HG03469 (cell line): Measurements from ENCODE around the gene CNN1.
A peak's percentile ranks its signal among the peaks of the same experiment; 100 is the strongest.
"Not testable (repeated sequence)": the region's sequence is repeated elsewhere in the genome, so short reads cannot be mapped to it uniquely, and the experiment has no call there.

Experiments
- ATAC-seq: cut with Tn5 transposase; IDR thresholded peaks from one replicate; pipeline ENCODE4 v1.9.1; 2021; ENCODE audit warnings: mild to moderate bottlenecking, moderate library complexity, moderate number of reproducible peaks; ENCODE audit not compliant: unreplicated experiment

Gene CNN1

DNA sequence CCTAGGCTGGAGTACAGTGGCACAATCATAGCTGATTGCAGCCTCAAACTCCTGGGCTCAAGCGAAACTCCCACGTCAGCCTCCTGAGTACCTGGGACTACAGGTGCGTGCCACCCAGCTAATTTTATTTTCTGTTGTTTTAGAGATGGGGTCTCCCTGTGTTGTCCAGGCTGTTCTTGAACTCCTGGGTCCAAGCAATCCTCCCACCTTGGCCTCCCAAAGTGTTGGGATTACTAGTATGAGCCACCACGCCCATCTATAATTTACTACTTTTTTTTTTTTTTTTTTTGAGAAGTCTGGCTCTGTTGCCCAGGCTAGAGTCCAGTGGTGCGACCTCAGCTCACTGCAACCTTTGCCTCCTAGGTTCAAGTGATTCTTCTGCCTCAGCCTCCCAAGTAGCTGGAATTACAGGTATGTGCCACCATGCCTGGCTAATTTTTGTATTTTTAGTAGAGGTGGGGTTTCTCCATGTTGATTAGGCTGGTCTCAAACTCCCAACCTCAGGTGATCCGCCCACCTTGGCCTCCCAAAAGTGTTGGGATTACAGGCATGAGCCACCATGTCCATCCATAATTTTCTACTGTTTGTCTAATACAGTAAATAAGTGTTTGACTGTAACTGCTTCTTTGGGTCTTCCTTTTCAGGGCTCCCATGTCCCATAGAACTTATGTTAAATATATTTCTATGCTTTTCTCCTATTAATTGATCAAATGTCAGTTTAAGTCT is 25.6 kb downstream of the CNN1 start:
- ATAC-seq, result not testable (repeated sequence)

DNA sequence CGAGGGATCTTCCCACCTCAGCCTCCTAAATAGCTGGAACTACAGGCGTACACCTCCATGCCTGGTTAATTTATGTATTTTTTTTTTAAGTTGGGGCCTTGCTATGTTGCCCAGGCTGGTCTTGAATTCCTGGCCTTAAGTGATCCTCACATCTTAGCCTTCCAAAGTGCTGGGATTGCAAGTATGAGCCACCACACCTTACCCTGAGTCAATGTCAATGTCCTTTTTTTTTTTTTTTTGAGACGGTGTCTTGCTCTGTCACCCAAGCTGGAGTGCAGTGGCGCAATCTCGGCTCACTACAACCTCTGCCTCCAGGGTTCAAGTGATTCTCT is 27.0 kb downstream of the CNN1 start:
- ATAC-seq, result not testable (repeated sequence)

DNA sequence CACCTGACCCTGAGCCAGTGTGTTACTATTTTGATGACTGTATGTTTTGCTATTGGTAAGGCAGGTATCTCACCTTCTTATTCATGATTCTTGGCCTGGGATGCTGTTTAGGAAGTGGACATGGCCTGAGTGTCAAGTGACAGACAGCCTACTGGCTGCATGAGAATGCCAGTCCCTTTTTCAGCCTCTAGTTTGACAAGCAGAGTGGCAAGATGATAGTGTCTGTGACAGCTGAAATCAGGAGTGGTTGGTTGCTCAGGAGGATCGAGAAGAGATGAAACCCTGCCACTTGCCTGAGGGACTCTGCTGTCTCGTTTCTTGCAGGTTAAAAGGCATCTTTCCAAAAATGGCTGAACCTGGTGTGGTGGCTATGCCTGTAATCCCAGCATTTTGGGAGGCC is 27.5 kb downstream of the CNN1 start:
- no peak for ATAC-seq

DNA sequence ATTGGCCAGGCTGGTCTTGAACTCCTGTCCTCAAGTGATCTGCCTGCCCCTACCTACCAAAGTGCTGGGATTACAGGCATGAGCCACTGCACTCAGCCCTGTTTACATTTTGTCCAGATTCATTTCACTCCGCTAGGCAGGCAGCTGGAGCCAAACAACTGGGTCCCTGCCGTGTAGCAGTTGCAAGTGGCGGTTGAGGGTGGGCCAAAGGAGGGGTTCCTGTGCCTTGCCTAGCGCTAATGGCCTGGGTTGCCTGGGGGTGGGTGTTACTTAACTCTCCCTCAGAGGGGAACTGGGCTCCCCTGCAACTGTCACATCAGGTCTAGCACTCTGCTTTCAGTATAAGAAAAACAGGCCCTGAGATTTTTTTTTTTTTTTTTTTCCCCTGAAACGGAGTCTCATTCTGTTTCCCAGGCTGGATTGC is 31.4 kb downstream of the CNN1 start:
- no peak for ATAC-seq

DNA sequence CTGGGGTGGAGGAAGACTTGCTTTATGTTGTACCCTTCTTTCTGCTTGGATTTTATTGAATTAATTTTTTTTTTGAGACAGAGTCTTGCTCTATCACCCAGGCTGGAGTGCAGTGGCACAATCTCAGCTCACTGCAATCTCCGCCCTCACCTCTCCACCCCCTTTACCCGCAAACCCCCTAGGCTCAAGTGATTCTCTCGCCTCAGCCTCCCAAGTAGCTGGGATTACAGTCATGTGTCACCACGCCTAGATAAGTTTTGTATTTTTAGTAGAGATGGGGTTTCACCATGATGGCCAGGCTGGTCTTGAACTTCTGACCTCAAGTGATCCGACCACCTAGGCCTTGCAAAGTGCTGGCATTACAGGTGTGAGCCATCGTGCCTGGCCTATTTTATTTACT is 34.7 kb downstream of the CNN1 start:
- not testable (repeated sequence) for ATAC-seq

DNA sequence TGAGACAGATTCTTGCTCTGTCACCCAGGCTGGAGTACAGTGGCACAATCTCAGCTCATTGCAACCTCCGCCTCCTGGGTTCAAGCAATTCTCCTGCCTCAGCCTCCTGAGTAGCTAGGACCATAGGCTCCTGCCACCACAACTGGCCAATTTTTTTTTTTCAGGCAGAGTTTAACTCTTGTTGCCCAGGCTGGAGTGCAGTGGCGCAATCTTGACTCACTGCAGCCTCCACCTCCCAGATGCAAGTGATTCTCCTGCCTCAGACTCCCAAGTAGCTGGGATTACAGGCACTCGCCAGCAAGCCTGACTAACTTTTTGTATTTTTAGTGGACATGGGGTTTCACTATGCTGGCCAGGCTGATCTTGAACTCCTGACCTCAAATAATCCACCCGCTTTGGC is 35.1 kb downstream of the CNN1 start:
- ATAC-seq, result not testable (repeated sequence)

DNA sequence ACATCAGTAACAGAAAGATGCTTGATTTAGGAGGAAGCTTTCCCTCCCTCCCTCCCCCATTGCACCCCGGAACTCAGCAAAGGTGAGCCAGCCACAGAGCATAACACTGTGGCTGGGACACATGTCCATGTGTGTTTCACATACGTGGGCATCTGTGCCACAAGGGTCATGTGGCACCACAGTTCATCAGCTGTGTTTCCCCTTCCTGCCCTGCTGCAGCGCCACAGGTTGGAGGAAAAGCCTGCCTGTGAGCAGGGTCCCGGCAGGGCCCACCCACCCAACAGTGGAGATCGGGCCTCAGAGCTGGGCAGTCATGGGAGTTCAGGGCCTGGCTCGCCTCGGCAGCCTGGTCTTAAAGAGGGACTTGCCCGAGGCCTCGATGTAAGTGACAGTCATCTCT is 36.0 kb downstream of the CNN1 start:
- ATAC-seq, result no peak

DNA sequence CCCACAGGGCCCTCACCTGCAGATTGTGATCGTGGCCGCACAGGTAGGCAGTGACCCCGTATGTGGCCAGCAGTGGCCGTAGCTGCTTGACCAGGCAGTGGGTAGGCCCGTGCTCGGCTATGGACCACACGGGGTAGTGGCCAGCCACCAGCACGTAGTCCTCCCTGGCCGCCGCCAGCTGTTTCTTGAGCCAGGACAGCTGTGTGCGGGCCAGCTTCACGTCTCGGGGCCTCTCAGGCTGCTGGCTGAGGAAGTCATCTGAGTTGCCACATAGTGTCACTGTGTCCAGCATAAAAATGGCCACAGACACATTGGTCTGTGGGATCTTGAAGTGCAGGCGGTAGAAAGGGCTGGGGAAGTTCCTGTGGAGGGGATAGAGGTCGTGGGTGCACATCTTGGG is 37.6 kb downstream of the CNN1 start:
- no peak for ATAC-seq

DNA sequence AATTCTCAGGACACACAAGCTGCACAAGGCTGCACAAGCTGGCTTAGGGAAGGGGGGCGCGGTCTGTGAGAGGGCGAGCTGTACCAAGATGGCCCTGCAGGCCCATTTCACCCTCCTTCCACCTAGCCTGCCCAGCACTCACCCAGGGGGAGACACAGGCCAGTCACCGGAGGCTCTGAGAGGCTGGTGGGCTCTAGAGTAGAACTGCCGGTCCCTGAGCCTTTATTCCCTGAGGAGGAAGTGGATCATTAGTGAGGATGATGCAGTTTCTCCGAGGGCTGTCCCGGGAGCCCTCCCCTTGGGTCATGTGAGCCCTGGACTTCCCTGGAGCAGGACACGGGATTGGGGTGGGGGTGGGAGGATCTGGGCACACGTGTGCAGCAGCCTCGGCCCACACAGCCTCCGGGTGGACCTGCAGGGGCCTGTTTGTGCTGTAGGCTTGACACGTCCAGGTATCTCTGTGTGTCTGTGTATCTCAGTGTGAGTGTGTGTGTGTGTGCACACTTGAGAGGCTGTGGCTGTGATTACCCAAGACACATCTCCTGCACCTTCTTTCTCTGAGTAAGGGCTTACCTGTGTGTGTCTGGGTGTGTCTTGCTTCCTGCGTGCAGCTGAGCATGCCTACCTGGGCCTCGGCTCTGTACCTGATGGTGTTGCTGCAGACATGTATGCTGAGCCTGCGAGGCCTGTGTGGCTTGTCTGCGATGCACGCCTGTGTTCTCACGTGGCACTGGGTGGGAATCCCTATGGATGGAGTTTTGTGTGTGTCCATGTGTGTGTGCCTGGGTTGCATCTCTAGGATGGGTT is 39.0 kb downstream of the CNN1 start, which contains the start of gene ACP5:
TSS of gene ACP5 (minus strand) at position 195 of the 807 bp plus-strand sequence. CDS start 328 bp downstream, outside the sequence.
- no peak for ATAC-seq

DNA sequence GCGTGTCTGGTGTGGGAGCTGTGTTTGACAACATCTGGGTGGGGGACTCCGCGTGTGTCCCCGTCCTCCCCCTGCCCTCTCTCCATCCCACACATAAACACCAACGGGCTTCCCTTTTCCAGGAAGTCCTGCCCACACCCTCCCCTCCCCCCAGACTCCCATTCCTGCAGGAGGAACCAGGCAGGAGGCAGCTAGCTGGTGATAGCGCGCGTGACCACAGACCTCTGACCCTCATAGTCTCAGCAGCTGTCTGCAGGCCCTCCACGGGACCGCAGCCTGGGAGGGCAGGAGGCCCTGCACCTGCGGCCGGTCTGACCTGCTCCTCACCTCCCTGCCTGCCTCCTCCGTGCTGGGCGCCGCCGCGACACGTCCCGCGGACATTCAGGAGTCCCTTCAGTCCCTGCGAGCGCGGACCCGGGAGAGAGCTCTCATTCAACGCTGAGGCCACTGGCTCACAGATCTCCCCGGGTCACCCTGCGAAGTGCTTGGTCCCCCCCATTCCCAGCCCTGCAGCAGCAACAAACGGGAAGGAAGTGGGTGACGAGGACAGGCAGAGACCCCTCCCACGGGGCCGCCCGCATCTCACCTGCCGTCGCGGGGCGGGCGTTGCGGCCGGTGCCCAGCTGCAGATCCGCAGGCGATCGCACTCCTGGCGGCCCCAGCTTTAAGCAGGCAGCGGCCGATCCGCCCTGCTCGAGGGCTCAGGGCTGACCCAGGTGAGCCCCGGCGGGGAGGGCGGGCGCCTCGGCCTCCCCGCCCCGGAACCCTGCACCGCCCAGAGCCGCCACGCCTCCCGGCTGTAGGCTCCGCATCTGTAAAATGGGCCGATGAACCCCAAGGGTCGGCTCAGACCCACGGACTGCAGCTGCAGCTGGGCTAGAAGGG is 39.8 kb downstream of the CNN1 start:
- ATAC-seq, result no peak

DNA sequence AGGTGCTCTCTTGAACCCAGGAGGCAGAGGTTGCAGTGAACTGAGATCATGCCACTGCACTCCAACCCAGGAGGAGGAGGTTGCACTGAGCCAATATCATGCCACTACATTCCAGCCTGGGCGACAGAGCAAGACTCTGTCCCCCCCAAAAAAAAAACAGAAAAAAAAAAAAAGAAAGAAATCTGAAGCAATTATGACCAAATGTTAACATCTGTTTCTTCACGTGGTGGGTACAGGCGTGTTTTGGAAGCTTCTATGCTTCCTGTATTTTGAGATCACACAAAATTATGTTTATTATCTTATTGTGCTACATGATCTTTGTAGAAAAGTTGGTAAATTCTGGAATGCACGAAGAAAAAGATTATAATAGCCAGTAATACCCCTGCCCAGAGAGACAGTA is 41.5 kb downstream of the CNN1 start:
- no peak for ATAC-seq

DNA sequence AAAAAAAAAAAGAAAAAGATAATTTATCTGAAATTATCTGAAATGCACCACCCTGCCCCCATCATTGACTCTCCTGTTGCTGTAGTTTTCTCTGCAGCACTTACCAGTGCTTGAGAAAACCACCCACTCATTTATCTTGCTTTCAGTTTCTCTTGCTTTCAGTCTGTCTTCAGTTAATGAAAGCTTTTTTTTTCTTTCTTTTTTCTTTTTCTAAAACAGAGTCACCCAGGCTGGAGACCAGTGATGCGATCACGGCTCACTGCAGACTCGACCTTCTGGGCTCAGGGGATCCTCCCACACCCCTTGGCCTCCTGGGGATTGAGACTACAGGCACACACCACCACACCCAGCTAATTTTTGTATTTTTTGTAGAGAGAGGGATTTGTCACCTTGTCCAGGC is 43.1 kb downstream of the CNN1 start:
- peak; percentile 54 for ATAC-seq

DNA sequence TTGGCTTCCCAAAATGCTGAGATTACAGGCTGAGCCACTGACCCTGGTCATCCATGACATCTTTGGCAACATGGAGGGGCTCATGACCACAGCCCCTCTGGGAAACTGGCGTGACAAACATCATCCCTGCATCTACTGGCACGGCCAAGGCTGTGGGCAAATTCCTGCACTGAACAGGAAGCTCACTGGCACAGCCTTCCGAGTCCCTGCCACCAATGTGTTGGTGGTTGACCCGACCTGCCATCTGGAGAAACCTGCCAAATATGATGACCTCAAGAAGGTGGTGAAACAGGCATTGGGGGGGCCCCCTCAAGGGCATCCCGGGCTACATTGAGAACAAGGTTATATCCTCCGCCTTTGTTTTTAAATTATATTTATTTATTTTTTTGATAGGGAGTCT is 47.7 kb downstream of the CNN1 start:
- no peak for ATAC-seq

DNA sequence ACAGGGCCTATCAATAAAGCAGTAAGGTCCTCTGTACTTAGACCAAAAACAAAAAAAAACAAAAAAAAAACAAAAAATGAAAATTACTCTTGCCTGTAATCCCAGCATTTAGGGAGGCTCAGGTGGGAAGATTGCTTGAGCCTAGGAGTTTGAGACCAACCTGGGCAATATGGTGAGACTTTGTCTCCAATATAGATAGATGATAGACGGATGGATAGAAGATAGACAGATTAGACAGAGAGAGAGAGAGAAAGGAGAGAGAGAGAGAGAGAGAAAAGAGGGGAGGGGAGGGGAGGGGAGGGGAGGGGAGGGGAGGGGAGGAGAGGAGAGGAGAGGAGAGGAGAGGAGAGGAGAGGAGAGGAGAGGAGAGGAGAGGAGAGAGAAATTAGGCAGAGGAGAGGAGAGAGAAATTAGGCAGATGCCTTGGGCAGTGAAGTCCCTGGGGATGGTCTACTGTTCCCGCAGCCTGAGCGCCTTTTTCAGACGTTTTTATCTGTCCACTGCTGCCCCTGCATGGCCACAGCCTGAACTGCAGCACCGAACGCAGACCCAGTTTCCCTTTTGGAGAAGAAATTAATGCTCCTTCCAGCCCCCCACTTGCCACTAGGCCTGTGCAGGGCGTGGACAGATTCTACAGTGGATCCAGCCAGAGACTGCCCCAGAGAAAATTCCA is 48.8 kb downstream of the CNN1 start:
- ATAC-seq, result no peak

DNA sequence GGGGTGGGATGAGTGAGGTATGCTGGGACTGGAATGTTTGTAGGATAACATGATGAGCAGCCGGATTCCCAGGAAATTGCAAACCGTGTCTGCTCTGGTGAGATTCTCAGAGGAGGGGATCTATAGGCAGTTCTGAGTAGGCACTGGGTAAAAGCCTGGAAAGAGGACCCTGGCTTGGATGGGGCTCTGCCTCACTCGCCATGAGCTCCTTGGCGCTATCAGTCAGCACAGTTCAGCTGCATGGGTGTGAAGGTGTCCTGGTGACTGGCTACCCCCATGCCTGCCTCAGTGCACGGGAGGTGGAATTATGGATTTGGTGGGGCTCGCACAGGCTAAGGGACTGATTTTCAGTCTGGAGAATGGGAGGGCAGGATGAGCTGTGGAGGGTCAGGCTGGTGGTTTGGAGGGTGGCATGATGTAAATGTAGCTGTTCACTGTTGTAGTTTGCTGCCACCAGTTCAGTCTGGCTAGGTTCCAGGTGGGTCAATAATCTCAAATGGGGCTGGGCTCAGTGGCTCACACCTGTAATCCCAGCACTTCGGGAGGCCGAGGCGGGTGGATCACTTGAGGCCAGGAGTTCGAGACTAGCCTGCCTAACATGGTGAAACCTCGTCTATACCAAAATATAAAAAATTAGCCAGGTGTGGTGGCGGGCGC is 49.5 kb downstream of the CNN1 start:
- no peak for ATAC-seq

DNA sequence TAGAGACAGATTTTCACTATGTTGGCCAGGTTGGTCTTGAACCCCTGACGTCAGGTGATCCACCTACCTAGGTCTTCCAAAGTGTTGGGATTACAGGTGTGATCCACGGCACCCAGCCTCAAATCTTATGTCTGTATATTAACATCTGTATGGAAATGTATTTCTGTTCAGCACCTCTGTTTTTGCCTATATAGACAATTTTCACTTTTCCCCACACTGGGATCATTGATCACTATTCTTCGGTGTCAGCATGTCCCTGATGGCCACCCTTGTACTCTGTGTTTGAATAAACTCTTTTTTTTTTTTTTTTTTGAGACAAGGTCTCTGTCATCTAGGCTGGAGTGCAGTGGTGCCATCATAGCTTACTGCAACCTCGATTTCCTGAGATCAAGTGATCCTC is 55.4 kb downstream of the CNN1 start:
- no peak for ATAC-seq

DNA sequence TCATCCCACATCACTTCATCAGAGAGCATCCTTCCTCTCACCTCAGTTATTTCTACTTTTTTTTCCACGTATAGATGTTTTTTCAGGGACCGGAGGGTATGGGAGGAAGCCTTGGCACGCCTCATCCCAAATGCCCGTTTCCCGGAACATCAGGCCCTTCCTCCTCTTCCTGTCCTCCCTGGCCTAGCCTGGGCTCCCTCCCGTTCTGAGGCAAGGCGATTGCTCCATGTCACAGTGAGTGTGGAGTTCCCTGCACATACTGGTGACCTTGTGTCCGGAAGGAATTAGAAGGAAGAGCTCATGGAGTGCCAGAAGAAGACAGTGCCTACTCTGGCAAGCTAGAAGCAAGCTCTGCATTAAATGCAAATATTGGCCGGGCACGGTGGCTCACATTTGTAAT is 57.5 kb downstream of the CNN1 start:
- no peak for ATAC-seq

DNA sequence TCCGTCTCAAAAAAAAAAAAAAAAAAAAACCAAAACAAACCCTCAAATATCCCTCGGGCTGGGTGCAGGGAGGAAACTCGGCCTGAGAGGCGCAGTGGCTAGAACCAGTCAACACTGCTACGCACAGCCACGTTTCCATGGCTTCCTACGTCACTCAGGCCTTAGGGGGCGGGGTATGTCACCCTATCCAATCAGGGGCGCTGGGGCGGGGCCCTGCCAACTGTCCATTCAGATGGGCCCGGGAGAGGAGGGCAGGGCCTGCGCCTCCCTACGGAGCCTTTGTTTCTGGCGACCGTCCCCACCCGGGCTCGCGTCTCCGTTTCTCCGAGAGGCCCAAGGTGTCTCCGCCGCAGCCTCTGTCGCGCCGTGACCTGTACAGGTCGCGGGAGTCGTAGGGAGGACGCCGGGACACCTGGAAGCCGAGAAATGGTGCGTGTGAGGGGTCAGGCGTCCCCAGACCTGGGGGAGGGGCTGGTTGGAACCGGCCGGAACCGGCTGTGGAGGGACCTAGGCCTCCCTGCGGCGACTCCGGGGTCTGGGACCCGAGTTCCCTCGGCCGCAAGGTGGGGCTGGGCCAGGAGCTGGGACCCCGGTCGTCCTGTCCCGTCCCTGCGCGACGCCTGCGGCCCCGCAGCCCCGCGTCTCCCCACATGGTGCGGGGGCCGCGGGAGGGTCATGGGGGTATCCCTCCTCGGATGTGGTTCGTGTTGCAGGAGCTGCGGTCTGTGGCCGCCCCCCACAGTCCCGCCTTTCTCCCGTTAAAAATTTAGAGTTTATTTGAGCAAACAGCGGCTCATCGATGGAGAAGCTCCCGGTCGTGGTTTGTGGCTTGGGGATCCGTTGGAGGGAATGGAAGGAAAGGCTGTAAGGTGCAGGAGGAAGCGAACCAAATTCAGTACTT is 58.8 kb downstream of the CNN1 start, which contains the start of gene ZNF627:
TSS of gene ZNF627 (plus strand) at position 282 of the 901 bp plus-strand sequence. CDS start at position 427, 145 bp downstream.
- ATAC-seq, result peak; percentile 92

DNA sequence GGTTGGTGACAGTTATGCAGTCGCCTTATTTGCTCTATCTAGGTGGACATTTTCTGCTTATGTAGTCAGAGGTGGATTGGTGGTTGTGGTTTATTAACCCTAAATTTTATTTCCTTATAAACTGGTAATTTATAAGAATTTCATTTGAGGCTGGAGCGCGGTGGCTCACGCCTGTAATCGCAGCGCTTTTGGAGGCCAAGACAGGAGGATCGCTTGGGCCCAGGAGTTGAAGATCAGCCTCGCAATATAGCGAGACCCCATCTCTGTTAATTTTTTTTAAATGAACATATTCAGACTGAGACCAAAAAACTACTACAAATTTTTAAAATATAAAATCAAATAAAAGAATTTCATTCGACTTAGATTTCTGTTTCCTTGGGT is 59.4 kb downstream of the CNN1 start:
- ATAC-seq, result no peak
